HG03060 (cell line): ENCODE measurements around the gene COL20A1.

Experiments used
- ATAC-seq: cut with Tn5 transposase; IDR thresholded peaks from one replicate; pipeline ENCODE4 v1.9.1; 2021; ENCODE audit warnings: low read depth, moderate number of reproducible peaks; ENCODE audit not compliant: unreplicated experiment

COL20A1 gene

DNA sequence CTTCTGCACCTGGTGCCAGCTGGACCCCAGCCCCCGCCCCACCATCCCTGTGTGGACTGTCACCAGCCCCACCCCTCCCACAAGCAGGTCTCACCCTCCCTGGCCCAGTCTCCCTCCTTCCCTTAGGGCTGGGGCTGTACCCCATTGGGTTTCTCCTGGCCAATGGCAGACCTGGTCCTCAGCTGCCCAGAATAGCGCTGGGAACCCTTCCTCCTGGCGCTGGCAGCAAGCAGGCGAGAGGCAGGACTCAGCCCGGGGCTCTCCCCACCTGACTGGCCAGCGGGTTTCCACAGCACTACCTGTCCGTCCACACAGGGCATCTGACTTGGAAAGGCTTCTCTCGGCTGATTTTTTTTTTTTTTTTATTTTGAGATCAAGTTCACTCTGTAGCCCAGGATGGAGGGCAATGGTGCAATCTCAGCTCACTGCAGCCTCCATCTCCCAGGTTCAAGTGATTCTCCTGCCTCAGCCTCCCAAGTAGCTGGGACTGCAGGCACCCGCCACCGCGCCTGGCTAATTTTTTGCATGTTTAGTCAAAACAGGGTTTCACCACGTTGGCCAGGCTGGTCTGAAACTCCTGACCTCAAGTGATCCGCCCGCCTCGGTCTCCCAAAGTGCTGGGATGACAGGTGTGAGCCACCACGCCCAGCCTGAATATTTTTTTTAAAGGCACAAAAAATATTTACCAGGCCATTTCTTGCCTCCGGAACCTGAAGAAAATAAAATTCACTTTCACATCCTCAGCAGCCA is 89.7 kb downstream of the COL20A1 start:
- ATAC-seq = no peak

DNA sequence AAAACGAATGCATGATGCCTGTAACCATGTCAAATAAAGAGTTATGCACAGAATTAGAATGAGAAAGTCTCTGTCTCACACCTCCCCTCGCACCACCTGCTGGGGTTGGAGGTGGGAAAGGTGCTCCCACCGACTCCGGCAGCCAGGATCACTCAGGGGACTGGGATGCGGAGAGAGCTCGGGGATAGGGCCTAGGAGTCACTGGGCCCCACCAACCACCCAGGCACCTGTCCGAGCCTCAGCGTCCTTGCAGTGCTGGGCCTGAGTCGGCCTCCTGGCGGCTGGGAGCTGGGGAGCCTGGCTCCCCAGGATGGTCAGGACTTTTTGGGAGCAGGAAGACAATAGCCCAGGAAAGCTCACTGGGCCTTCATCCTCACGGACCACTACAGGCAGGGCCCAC is 90.6 kb downstream of the COL20A1 start:
- ATAC-seq = no peak

DNA sequence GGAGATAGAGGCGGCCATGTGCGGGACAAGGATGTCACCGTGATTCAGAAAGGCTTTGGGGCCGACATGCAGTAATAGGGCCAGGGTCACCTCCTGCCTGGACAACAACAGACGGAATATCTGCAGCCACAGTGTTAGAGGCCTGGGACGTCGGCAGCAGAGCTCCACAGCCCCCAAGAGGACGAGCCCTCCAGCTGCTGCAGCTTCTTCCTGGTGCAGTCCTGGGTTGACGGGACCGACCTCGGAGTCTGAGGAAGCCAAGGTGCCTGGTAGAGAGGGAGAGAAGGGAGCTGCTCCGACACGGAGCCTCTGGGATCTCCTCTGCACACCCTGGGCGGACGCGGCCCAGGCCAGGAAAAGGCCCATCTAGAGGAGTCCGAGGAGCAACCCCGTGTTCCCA is 91.3 kb downstream of the COL20A1 start:
- no peak for ATAC-seq
